GM23338 (cell line): ENCODE measurements around the gene CCDC167. TPM values are rescaled to one million over a fixed set of nuclear protein-coding genes. Genes with fewer than 3 reads are reported as not detected.
"Not testable (repeated sequence)": the region's sequence is repeated elsewhere in the genome, so short reads cannot be mapped to it uniquely, and the experiment has no call there.

Experiments
- ATAC-seq: fragments of 200-7000 bp; cut with Tn5 transposase; 3 replicates; pipeline ENCODE4 v1.9.1; 2020
- DNase-seq: peaks from one replicate; pipeline ENCODE4 v3.0.0-alpha.2; 2015; ENCODE audit warnings: low spot score
- H2AFZ ChIP-seq: fragments of 200-600 bp; sonication (generic); 2 replicates; pipeline ENCODE4 v1.8.0; 2016; ENCODE audit warnings: antibody characterized with exemption, mild to moderate bottlenecking, moderate library complexity
- H3F3A ChIP-seq: fragments of 200-600 bp; sonication (generic); replicated peaks from 2 replicates; pipeline ENCODE4 v1.8.0; 2017; ENCODE audit warnings: antibody characterized with exemption, mixed run types, low read depth
- H3K27ac ChIP-seq: fragments of 200-600 bp; sonication (generic); 2 replicates; pipeline ENCODE4 v1.6.1; 2016; ENCODE audit warnings: low read depth
- H3K27me3 ChIP-seq: fragments of 200-600 bp; sonication (generic); 2 replicates; pipeline ENCODE4 v1.8.0; 2016; ENCODE audit warnings: mild to moderate bottlenecking, mixed run types, moderate library complexity; ENCODE audit not compliant: insufficient read depth
- H3K36me3 ChIP-seq: fragments of 200-600 bp; sonication (generic); 2 replicates; pipeline ENCODE4 v1.8.0; 2016; ENCODE audit warnings: mild to moderate bottlenecking; ENCODE audit not compliant: insufficient read depth
- H3K4me1 ChIP-seq: fragments of 200-600 bp; sonication (generic); 2 replicates; pipeline ENCODE4 v1.8.0; 2016; ENCODE audit warnings: mild to moderate bottlenecking, moderate library complexity; ENCODE audit not compliant: insufficient read depth
- H3K4me2 ChIP-seq: fragments of 200-600 bp; sonication (generic); 2 replicates; pipeline ENCODE4 v1.7.1; 2017; ENCODE audit warnings: mixed run types
- H3K4me3 ChIP-seq: fragments of 200-600 bp; sonication (generic); 2 replicates; pipeline ENCODE4 v1.6.1; 2016; ENCODE audit warnings: mixed run types
- H3K79me2 ChIP-seq: fragments of 200-600 bp; sonication (generic); replicated peaks from 2 replicates; pipeline ENCODE4 v1.8.0; 2017; ENCODE audit warnings: mild to moderate bottlenecking; ENCODE audit not compliant: insufficient read depth
- H3K9me2 ChIP-seq: fragments of 200-600 bp; sonication (generic); 2 replicates; pipeline ENCODE4 v1.8.0; 2017; ENCODE audit not compliant: insufficient read depth
- H4K20me1 ChIP-seq: fragments of 200-600 bp; sonication (generic); replicated peaks from 2 replicates; pipeline ENCODE4 v1.8.0; 2017; ENCODE audit warnings: mild to moderate bottlenecking; ENCODE audit not compliant: insufficient read depth
- H3K27ac Mint-ChIP-seq: 2 replicates; pipeline ENCODE4 v1.8.0; 2020; ENCODE audit warnings: inconsistent platforms, mild to moderate bottlenecking, moderate library complexity, mixed read lengths
- H3K27me3 Mint-ChIP-seq: 3 replicates; pipeline ENCODE4 v1.8.0; 2022; ENCODE audit warnings: low read depth, mild to moderate bottlenecking, moderate library complexity, mixed read lengths, inconsistent platforms; ENCODE audit not compliant: insufficient read depth, poor library complexity
- H3K36me3 Mint-ChIP-seq: 3 replicates; pipeline ENCODE4 v1.8.0; 2021; ENCODE audit warnings: low read depth, mild to moderate bottlenecking, inconsistent platforms, moderate library complexity, mixed read lengths
- H3K4me1 Mint-ChIP-seq: 3 replicates; pipeline ENCODE4 v1.8.0; 2020; ENCODE audit warnings: mild to moderate bottlenecking, inconsistent platforms, mixed read lengths
- H3K4me3 Mint-ChIP-seq: 3 replicates; pipeline ENCODE4 v1.8.0; 2021; ENCODE audit warnings: moderate library complexity, mild to moderate bottlenecking, inconsistent platforms, mixed read lengths
- H3K9me3 Mint-ChIP-seq: 3 replicates; pipeline ENCODE4 v1.8.0; 2020; ENCODE audit warnings: moderate library complexity, mild to moderate bottlenecking, inconsistent platforms, mixed read lengths
- EZH2 ChIP-seq: fragments of 200-600 bp; sonication (generic); IDR thresholded peaks from one replicate; pipeline ENCODE4 v1.8.0; 2017; ENCODE audit warnings: antibody characterized with exemption, mild to moderate bottlenecking, low read depth; ENCODE audit not compliant: unreplicated experiment
- EZH2phosphoT487 ChIP-seq: fragments of 200-600 bp; sonication (generic); IDR thresholded peaks from one replicate; pipeline ENCODE4 v1.8.1; 2018; ENCODE audit warnings: antibody characterized with exemption; ENCODE audit not compliant: unreplicated experiment
- JUNB ChIP-seq: IDR thresholded peaks from one replicate; pipeline ENCODE4 v1.6.1; 2016; ENCODE audit warnings: antibody characterized with exemption; ENCODE audit not compliant: unreplicated experiment
- POLR2AphosphoS5 ChIP-seq: IDR thresholded peaks from 2 replicates; pipeline ENCODE4 v1.6.1; 2016; ENCODE audit warnings: antibody characterized with exemption, low read depth
- STAT1 ChIP-seq: IDR thresholded peaks from one replicate; pipeline ENCODE4 v1.6.1; 2016; ENCODE audit warnings: antibody characterized with exemption; ENCODE audit not compliant: unreplicated experiment
- ZNF114 ChIP-seq: fragments of 250-450 bp; sonication (Bioruptor Pico); IDR thresholded peaks from 2 replicates; pipeline ENCODE4 v1.5.0; 2020; ENCODE audit warnings: mild to moderate bottlenecking, moderate library complexity
- ZNF331 ChIP-seq: fragments of 250-450 bp; sonication (Bioruptor Pico); IDR thresholded peaks from 2 replicates; pipeline ENCODE4 v1.5.0; 2020; ENCODE audit warnings: low read depth, mild to moderate bottlenecking, moderate library complexity
- polyA plus RNA-seq: library from polyadenylated mRNA; unstranded; fragments of >200 nt; fragmentation: Nextera tagmentation; extraction: Ambion mirVana; gene quantifications from 2 replicates; pipeline ENCODE4 v1.2.1, GENCODE V29; 2016
- total RNA-seq: library from RNA; depleted of rRNA; stranded (reverse); fragments of >200 nt; shearing (Covaris generic); gene quantifications from 2 replicates; pipeline ENCODE4 v1.2.3, GENCODE V29; 2014
- TF ChIP-seq, protein P1 (sequence below), 2 experiments: fragments of 200-600 bp in 1 of 2; sonication (generic) in 1 of 2; conservative IDR thresholded peaks; 2 replicates each; pipeline versions ENCODE4 v1.5.1 to v1.6.1; 2016 to 2017; ENCODE audit warnings: antibody characterized with exemption in 2 of 2, low read depth in 2 of 2, mild to moderate bottlenecking in 2 of 2, moderate library complexity in 1 of 2
- TF ChIP-seq, protein P2 (sequence below): IDR thresholded peaks from one replicate; pipeline ENCODE4 v1.6.1; 2018; ENCODE audit warnings: antibody characterized with exemption; ENCODE audit not compliant: unreplicated experiment

The CCDC167 gene
- total and polyA plus RNA-seq, 2 experiments from 2014 or later, result 17.6 to 21.4 TPM

DNA sequence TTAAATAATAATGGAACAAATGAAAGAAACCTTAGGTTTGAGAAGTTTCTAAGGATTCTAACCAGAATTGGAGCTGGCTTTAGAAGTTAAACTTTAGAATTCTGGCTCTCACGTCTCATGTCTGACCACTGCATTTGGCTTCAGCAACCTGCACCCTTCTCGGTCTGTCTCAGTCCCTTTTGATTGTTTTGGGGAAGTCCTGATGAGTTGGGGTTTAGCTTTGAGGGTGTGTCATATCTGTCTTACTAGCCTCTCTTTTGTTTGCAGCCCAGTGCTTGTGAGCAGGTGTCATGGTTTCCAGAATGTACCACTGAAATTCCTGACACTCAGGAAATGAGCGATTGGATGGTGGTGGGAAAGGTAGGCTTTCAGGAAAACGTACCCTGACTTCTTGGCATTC is 49.7 kb downstream of the CCDC167 start:
- H3K27ac Mint-ChIP-seq, result no peak overlapping the region
- Histone ChIP-seq H4K20me1 (peaks cover 12% of the 10 kb centered on the region), H3K4me1 (no peaks in the 10 kb centered on the region), H3K27me3 (no peaks in the 10 kb centered on the region), H3K4me3 (no peak overlapping the region), H3K79me2 (no peaks in the 10 kb centered on the region), H3K36me3 (peaks cover 32% of the 10 kb centered on the region), H3K9me2 (no peaks in the 10 kb centered on the region), H3F3A (no peaks in the 10 kb centered on the region), H3K27ac (no peak overlapping the region), H3K4me2 (no peak overlapping the region), H2AFZ (no peak overlapping the region)
- peaks cover 49% of the 10 kb centered on the region for H3K36me3 Mint-ChIP-seq
- H3K4me1 Mint-ChIP-seq, result no peaks in the 10 kb centered on the region
- TF ChIP-seq ZNF114 (CRISPR knock-in tag) (no peak), ZNF331 (no peak), EZH2phosphoT487 (no peak), JUNB (no peak), EZH2 (no peak), POLR2AphosphoS5 (no peak)
- TF ChIP-seq, protein P1, sequence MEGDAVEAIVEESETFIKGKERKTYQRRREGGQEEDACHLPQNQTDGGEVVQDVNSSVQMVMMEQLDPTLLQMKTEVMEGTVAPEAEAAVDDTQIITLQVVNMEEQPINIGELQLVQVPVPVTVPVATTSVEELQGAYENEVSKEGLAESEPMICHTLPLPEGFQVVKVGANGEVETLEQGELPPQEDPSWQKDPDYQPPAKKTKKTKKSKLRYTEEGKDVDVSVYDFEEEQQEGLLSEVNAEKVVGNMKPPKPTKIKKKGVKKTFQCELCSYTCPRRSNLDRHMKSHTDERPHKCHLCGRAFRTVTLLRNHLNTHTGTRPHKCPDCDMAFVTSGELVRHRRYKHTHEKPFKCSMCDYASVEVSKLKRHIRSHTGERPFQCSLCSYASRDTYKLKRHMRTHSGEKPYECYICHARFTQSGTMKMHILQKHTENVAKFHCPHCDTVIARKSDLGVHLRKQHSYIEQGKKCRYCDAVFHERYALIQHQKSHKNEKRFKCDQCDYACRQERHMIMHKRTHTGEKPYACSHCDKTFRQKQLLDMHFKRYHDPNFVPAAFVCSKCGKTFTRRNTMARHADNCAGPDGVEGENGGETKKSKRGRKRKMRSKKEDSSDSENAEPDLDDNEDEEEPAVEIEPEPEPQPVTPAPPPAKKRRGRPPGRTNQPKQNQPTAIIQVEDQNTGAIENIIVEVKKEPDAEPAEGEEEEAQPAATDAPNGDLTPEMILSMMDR (conservative IDR thresholded peaks at IDR 0.05; ENCODE audit: low read depth in 2 of 2), result no peak
- H3K27me3 Mint-ChIP-seq, result no peaks in the 10 kb centered on the region
- no peaks in the 10 kb centered on the region for H3K9me3 Mint-ChIP-seq
- no peak overlapping the region for H3K4me3 Mint-ChIP-seq
- no peak for ATAC-seq
- DNase-seq, result no peak

DNA sequence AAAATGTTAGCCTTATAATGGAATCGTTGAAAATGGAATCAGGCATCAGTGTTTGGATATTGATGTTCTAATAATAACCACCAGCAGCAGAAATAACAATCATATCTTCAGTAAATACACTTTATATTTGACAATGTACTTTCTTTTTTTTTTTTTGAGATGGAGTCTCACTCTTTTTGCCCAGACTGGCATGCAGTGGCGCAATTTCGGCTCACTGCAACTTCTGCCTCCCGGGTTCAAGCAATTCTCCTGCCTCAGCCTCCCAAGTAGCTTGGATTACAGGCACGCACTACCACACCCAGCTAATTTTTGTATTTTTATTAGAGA is 56.5 kb downstream of the CCDC167 start:
- ATAC-seq, H3K4me3 Mint-ChIP-seq, DNase-seq: not testable (repeated sequence)

DNA sequence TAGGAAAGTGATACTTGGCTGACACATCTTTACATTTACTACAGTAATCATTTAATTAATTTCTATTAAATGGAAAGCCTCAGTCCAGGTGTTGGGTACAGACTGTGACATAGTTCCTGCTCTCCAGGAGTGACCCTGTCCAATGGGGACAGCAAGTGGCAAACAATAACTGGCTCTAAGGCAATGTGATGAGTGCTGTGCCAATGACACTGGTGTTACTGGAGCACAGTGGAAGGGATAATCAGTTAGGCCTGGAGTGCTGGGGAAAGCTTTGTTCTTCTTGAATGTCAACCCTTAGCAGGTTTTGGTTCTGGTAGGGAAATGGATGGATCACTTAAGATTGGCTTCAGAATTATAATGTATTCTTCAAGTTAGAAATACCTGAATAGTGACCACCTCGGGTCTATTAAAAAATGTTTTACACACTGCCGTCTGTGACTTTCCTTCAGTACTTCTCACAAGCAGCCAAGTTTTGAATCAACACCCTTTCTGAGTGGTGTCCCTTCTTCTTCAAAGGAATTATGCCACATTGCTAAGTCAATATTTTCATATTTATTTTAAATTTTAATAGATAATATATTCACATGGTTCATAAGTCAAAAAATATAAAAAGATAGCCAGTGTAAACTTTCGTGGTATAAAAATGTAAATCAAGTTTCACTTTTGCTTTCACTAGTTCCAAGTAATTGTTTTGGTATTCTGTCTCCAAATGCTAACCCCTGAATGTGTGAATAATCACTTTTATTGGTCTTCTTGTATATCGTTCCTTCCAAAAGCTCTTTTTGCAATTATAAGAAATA is 57.1 kb downstream of the CCDC167 start:
- no peak for ATAC-seq
- Histone ChIP-seq H3K4me3 (no peak overlapping the region), H3K4me2 (no peak overlapping the region), H3K27ac (no peak overlapping the region), H3K4me1 (no peaks in the 10 kb centered on the region), H3K79me2 (peaks cover 12% of the 10 kb centered on the region), H2AFZ (no peak overlapping the region), H3K9me2 (no peaks in the 10 kb centered on the region), H4K20me1 (peaks cover 23% of the 10 kb centered on the region), H3F3A (no peaks in the 10 kb centered on the region), H3K27me3 (no peaks in the 10 kb centered on the region), H3K36me3 (peaks cover 25% of the 10 kb centered on the region)
- Mint-ChIP-seq H3K4me3 (no peak overlapping the region), H3K9me3 (no peaks in the 10 kb centered on the region), H3K4me1 (no peaks in the 10 kb centered on the region), H3K27me3 (peaks cover 1% of the 10 kb centered on the region), H3K27ac (no peak overlapping the region), H3K36me3 (peaks cover 29% of the 10 kb centered on the region)
- no peak for DNase-seq
- no peak for TF ChIP-seq STAT1
- TF ChIP-seq ZNF331, result no peak
- TF ChIP-seq, protein P1 (conservative IDR thresholded peaks at IDR 0.05; ENCODE audit: low read depth in 2 of 2), result no peak
- TF ChIP-seq EZH2phosphoT487, result no peak
- TF ChIP-seq, protein P2, sequence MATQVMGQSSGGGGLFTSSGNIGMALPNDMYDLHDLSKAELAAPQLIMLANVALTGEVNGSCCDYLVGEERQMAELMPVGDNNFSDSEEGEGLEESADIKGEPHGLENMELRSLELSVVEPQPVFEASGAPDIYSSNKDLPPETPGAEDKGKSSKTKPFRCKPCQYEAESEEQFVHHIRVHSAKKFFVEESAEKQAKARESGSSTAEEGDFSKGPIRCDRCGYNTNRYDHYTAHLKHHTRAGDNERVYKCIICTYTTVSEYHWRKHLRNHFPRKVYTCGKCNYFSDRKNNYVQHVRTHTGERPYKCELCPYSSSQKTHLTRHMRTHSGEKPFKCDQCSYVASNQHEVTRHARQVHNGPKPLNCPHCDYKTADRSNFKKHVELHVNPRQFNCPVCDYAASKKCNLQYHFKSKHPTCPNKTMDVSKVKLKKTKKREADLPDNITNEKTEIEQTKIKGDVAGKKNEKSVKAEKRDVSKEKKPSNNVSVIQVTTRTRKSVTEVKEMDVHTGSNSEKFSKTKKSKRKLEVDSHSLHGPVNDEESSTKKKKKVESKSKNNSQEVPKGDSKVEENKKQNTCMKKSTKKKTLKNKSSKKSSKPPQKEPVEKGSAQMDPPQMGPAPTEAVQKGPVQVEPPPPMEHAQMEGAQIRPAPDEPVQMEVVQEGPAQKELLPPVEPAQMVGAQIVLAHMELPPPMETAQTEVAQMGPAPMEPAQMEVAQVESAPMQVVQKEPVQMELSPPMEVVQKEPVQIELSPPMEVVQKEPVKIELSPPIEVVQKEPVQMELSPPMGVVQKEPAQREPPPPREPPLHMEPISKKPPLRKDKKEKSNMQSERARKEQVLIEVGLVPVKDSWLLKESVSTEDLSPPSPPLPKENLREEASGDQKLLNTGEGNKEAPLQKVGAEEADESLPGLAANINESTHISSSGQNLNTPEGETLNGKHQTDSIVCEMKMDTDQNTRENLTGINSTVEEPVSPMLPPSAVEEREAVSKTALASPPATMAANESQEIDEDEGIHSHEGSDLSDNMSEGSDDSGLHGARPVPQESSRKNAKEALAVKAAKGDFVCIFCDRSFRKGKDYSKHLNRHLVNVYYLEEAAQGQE, result no peak

More for the DNA sequence above, 56.5 kb downstream of the CCDC167 start:
- not testable (repeated sequence) for H3K27me3 ChIP-seq, H3K4me2 ChIP-seq, H3K27ac Mint-ChIP-seq, H3K27me3 Mint-ChIP-seq, H2AFZ ChIP-seq, H3F3A ChIP-seq, H3K4me1 Mint-ChIP-seq, H3K9me3 Mint-ChIP-seq, H3K9me2 ChIP-seq, H3K4me1 ChIP-seq, H3K4me3 ChIP-seq, H3K27ac ChIP-seq
- peaks cover 26% of the 10 kb centered on the region for H3K36me3 Mint-ChIP-seq
- peaks cover 12% of the 10 kb centered on the region; the same call in 1 of the 2 replicates for H3K79me2 ChIP-seq
- H3K36me3 ChIP-seq, result peaks cover 29% of the 10 kb centered on the region
- peaks cover 23% of the 10 kb centered on the region for H4K20me1 ChIP-seq
